ENCODE results near the gene TBC1D1. TPM values are rescaled to one million over a fixed set of nuclear protein-coding genes. Genes with fewer than 3 reads are reported as not detected.

TBC1D1 gene
- total RNA-seq, 1 donor from 2014 or later = 56.5 TPM

GRCh38 chr4:38138363-38138762 is 247.5 kb downstream of the TBC1D1 start:
- Histone ChIP-seq H3K4me3 (no peak overlapping the region), H3K36me3 (peaks cover 47% of the 10 kb centered on the region), H3K9me3 (no peaks in the 10 kb centered on the region), H3K27ac (no peak overlapping the region), H3K4me1 (no peaks in the 10 kb centered on the region), H3K27me3 (ENCODE audit: low read depth) (no peaks in the 10 kb centered on the region)
- intact Hi-C loops (cut with DNase I) = no loop called here
- no peak for TF ChIP-seq CTCF (IDR thresholded peaks at IDR 0.05)
- DNase-seq (no peak), ATAC-seq (no peak)

GRCh38 chr4:38139187-38139586 is 248.3 kb downstream of the TBC1D1 start:
- ATAC-seq = no peak
- Histone ChIP-seq H3K36me3 (peaks cover 39% of the 10 kb centered on the region), H3K9me3 (no peaks in the 10 kb centered on the region), H3K4me3 (no peak overlapping the region), H3K27me3 (ENCODE audit: low read depth) (no peaks in the 10 kb centered on the region), H3K4me1 (no peaks in the 10 kb centered on the region), H3K27ac (no peak overlapping the region)
- TF ChIP-seq CTCF (IDR thresholded peaks at IDR 0.05) = no peak
- no peak for DNase-seq
- intact Hi-C loops (cut with DNase I) = no loop called here

GRCh38 chr4:38140643-38141203 is 249.8 kb downstream of the TBC1D1 start:
- no peak overlapping the region for H3K27ac ChIP-seq
- no peaks in the 10 kb centered on the region for H3K4me1 ChIP-seq
- H3K27me3 ChIP-seq (ENCODE audit: low read depth) = no peaks in the 10 kb centered on the region
- no peak overlapping the region for H3K4me3 ChIP-seq
- ATAC-seq (no peak), DNase-seq (no peak)
- intact Hi-C loops (cut with DNase I) = no loop called here
- TF ChIP-seq CTCF (IDR thresholded peaks at IDR 0.05) = no peak
- H3K36me3 ChIP-seq = peaks cover 25% of the 10 kb centered on the region
- H3K9me3 ChIP-seq = no peaks in the 10 kb centered on the region

GRCh38 chr4:38141808-38142500 is 251.1 kb downstream of the TBC1D1 start:
- TF ChIP-seq CTCF (IDR thresholded peaks at IDR 0.05) = no peak
- Histone ChIP-seq H3K36me3 (peaks cover 21% of the 10 kb centered on the region), H3K4me3 (no peak overlapping the region), H3K9me3 (no peaks in the 10 kb centered on the region), H3K27ac (no peak overlapping the region), H3K27me3 (ENCODE audit: low read depth) (no peaks in the 10 kb centered on the region), H3K4me1 (no peaks in the 10 kb centered on the region)
- intact Hi-C loops (cut with DNase I) = no loop called here
- DNase-seq = no peak
- no peak for ATAC-seq

- H3K9me3 ChIP-seq = no peaks in the 10 kb centered on the region
- intact Hi-C loops (cut with DNase I) = no loop called here
- no peaks in the 10 kb centered on the region for H3K4me1 ChIP-seq
- H3K36me3 ChIP-seq = peaks cover 13% of the 10 kb centered on the region
- DNase-seq (no peak), ATAC-seq (no peak)
- H3K27me3 ChIP-seq (ENCODE audit: low read depth) = no peaks in the 10 kb centered on the region
- TF ChIP-seq CTCF (IDR thresholded peaks at IDR 0.05) = no peak
- no peak overlapping the region for H3K4me3 ChIP-seq
- H3K27ac ChIP-seq = no peak overlapping the region
These were observed 253.1 kb downstream of the TBC1D1 start for GRCh38 chr4:38144031-38144430.

All from lower lobe of right lung (tissue), 2 donors.